Trophoblast cell (in vitro differentiated cells and primary cell): ENCODE measurements around the gene GNA12.

ENCODE experiments used
- DNase-seq, 2 donors: peaks; one replicate each; pipeline ENCODE4 v3.0.0-alpha.2; 2016
- H2AFZ ChIP-seq: 2 replicates; pipeline ENCODE4 v1.6.1; 2013; ENCODE audit warnings: low read length, moderate library complexity, mild to moderate bottlenecking; ENCODE audit not compliant: insufficient read depth, poor library complexity
- H2AK5ac ChIP-seq: 2 replicates; pipeline ENCODE4 v1.6.1; 2013; ENCODE audit warnings: mild to moderate bottlenecking, low read length
- H2BK120ac ChIP-seq: 2 replicates; pipeline ENCODE4 v1.6.1; 2013; ENCODE audit warnings: low read length, mild to moderate bottlenecking, moderate library complexity; ENCODE audit not compliant: insufficient read depth, poor library complexity
- H2BK12ac ChIP-seq: 2 replicates; pipeline ENCODE4 v1.6.1; 2013; ENCODE audit warnings: mild to moderate bottlenecking, low read length, moderate library complexity
- H2BK5ac ChIP-seq: 2 replicates; pipeline ENCODE4 v1.6.1; 2013; ENCODE audit warnings: low read length, low read depth, moderate library complexity, mild to moderate bottlenecking; ENCODE audit not compliant: poor library complexity
- H3K14ac ChIP-seq: 2 replicates; pipeline ENCODE4 v1.6.1; 2013; ENCODE audit warnings: mild to moderate bottlenecking, low read length
- H3K18ac ChIP-seq: 2 replicates; pipeline ENCODE4 v1.6.1; 2013; ENCODE audit warnings: mild to moderate bottlenecking, low read length
- H3K23ac ChIP-seq: 2 replicates; pipeline ENCODE4 v1.6.1; 2013; ENCODE audit warnings: low read length
- H3K27ac ChIP-seq: 2 replicates; pipeline ENCODE4 v1.5.1; 2013; ENCODE audit warnings: low read depth, mild to moderate bottlenecking, inconsistent platforms, low read length, moderate library complexity
- H3K27me3 ChIP-seq: 2 replicates; pipeline ENCODE4 v1.6.1; 2013; ENCODE audit warnings: inconsistent platforms, mild to moderate bottlenecking, low read length, moderate library complexity; ENCODE audit not compliant: insufficient read depth
- H3K36me3 ChIP-seq, 2 experiments: 1 replicate in 1 of 2; 2 replicates in 1 of 2; pipeline ENCODE4 v1.6.1; 2013; ENCODE audit warnings: low read length in 2 of 2, mild to moderate bottlenecking in 2 of 2, moderate library complexity in 1 of 2; ENCODE audit not compliant: insufficient read depth in 2 of 2, control insufficient read depth in 1 of 2
- H3K4ac ChIP-seq: 2 replicates; pipeline ENCODE4 v1.6.1; 2013; ENCODE audit warnings: low read depth, mild to moderate bottlenecking, low read length, moderate library complexity
- H3K4me1 ChIP-seq, 2 experiments: 1 replicate in 1 of 2; 2 replicates in 1 of 2; pipeline ENCODE4 v1.6.1; 2013; ENCODE audit warnings: low read length in 2 of 2, mild to moderate bottlenecking in 2 of 2, moderate library complexity in 1 of 2; ENCODE audit not compliant: insufficient read depth in 2 of 2, control insufficient read depth in 1 of 2
- H3K4me2 ChIP-seq: 2 replicates; pipeline ENCODE4 v1.6.1; 2013; ENCODE audit warnings: inconsistent platforms, mild to moderate bottlenecking, low read length, moderate library complexity
- H3K4me3 ChIP-seq: 2 replicates; pipeline ENCODE4 v1.5.1; 2013; ENCODE audit warnings: mild to moderate bottlenecking, low read depth, low read length, inconsistent platforms
- H3K79me1 ChIP-seq: one replicate; pipeline ENCODE4 v1.6.1; 2013; ENCODE audit warnings: low read length
- H3K79me2 ChIP-seq: 2 replicates; pipeline ENCODE4 v1.6.1; 2013; ENCODE audit warnings: low read length, mild to moderate bottlenecking; ENCODE audit not compliant: control insufficient read depth, insufficient read depth, poor library complexity
- H3K9ac ChIP-seq: 2 replicates; pipeline ENCODE4 v1.6.1; 2013; ENCODE audit warnings: mild to moderate bottlenecking, low read length
- H3K9me3 ChIP-seq: 2 replicates; pipeline ENCODE4 v1.6.1; 2013; ENCODE audit warnings: low read depth, mild to moderate bottlenecking, control low read depth, inconsistent platforms, low read length; ENCODE audit not compliant: insufficient read depth
- H4K12ac ChIP-seq: 2 replicates; pipeline ENCODE4 v1.6.1; 2013; ENCODE audit warnings: low read depth, mild to moderate bottlenecking, low read length, moderate library complexity
- H4K8ac ChIP-seq: 2 replicates; pipeline ENCODE4 v1.6.1; 2013; ENCODE audit warnings: low read depth, mild to moderate bottlenecking, low read length, moderate library complexity
- H4K91ac ChIP-seq: one replicate; pipeline ENCODE4 v1.6.1; 2013; ENCODE audit warnings: low read depth, mild to moderate bottlenecking, low read length, moderate library complexity
- WGBS: extraction: QIAGEN DNeasy Blood & Tissue Kit; methylation state at CpG from one replicate; pipeline ENCODE4 v1.1.7; 2013; ENCODE audit warnings: missing lambda C conversion rate; ENCODE audit not compliant: insufficient read length, insufficient coverage; ENCODE audit errors: extremely low coverage; 5-methylcytosine and 5-hydroxymethylcytosine counted together

Gene GNA12

GRCh38 chr7:2812831-2813230 lies 31.3 kb downstream of the GNA12 start:
- Histone ChIP-seq H3K4me2 (no peak overlapping the region), H2AFZ (no peak overlapping the region), H2AK5ac (no peak overlapping the region), H3K4me3 (no peak overlapping the region), H3K79me1 (peaks cover 26% of the 10 kb centered on the region), H2BK12ac (no peak overlapping the region), H2BK5ac (no peak overlapping the region), H3K79me2 (peaks cover 39% of the 10 kb centered on the region), H3K27ac (peak overlapping the region; percentile 47), H3K36me3 (peaks cover 10 to 11% of the 10 kb centered on the region in 2 experiments), H3K23ac (no peak overlapping the region), H4K91ac (no peak overlapping the region), H3K4ac (no peak overlapping the region), H3K4me1 (peaks cover 46 to 48% of the 10 kb centered on the region in 2 experiments), H4K8ac (no peak overlapping the region), H3K18ac (no peak overlapping the region), H3K9me3 (no peaks in the 10 kb centered on the region), H3K27me3 (no peaks in the 10 kb centered on the region), H3K9ac (no peak overlapping the region), H2BK120ac (no peak overlapping the region), H3K14ac (no peak overlapping the region), H4K12ac (no peak overlapping the region)
- DNase-seq: peak; percentile 70 to 71
- WGBS: no CpG with 5 or more reads among the region's 3 CpGs

- H3K9ac ChIP-seq: no peak overlapping the region
- H2BK120ac ChIP-seq: no peak overlapping the region
- no peak overlapping the region for H3K14ac ChIP-seq
- DNase-seq: no peak
- no peak overlapping the region for H3K4me2 ChIP-seq
- no peaks in the 10 kb centered on the region for H3K9me3 ChIP-seq
- no peak overlapping the region for H3K18ac ChIP-seq
- H3K79me2 ChIP-seq: peaks cover 34% of the 10 kb centered on the region
- H3K36me3 ChIP-seq: peaks cover 10 to 11% of the 10 kb centered on the region in 2 experiments
- no CpG with 5 or more reads among the region's 7 CpGs for WGBS
- no peak overlapping the region for H3K23ac ChIP-seq
- H3K27me3 ChIP-seq: no peaks in the 10 kb centered on the region
- no peak overlapping the region for H4K12ac ChIP-seq
- no peak overlapping the region for H2AFZ ChIP-seq
- H3K4me3 ChIP-seq: no peak overlapping the region
- peak overlapping the region; percentile 94 for H3K27ac ChIP-seq
- peaks cover 26% of the 10 kb centered on the region for H3K79me1 ChIP-seq
- peak overlapping the region; percentile 9 for H3K4ac ChIP-seq
- H3K4me1 ChIP-seq: peaks cover 47 to 48% of the 10 kb centered on the region in 2 experiments
- no peak overlapping the region for H2AK5ac ChIP-seq
- H2BK5ac ChIP-seq: peak overlapping the region; percentile 21
- no peak overlapping the region for H2BK12ac ChIP-seq
- H4K91ac ChIP-seq: peak overlapping the region; percentile 65
- peak overlapping the region; percentile 51 for H4K8ac ChIP-seq
Measured at GRCh38 chr7:2812114-2812487, 32.0 kb downstream of the GNA12 start.

GRCh38 chr7:2811476-2812113 lies 32.5 kb downstream of the GNA12 start:
- Histone ChIP-seq H3K14ac (peak overlapping the region; percentile 11), H3K23ac (no peak overlapping the region), H4K12ac (no peak overlapping the region), H3K4me3 (no peak overlapping the region), H3K9ac (no peak overlapping the region), H2AK5ac (no peak overlapping the region), H3K27ac (peak overlapping the region; percentile 94), H3K79me2 (peaks cover 33% of the 10 kb centered on the region), H2BK120ac (peak overlapping the region; percentile 72), H2BK5ac (peak overlapping the region; percentile 90), H3K9me3 (no peaks in the 10 kb centered on the region), H2AFZ (no peak overlapping the region), H3K18ac (peak overlapping the region; percentile 13), H4K91ac (peak overlapping the region; percentile 74), H3K27me3 (no peaks in the 10 kb centered on the region), H4K8ac (peak overlapping the region; percentile 67), H3K36me3 (peaks cover 10 to 11% of the 10 kb centered on the region in 2 experiments), H3K4ac (peak overlapping the region; percentile 9), H2BK12ac (no peak overlapping the region), H3K4me2 (peak overlapping the region; percentile 1), H3K4me1 (peaks cover 47 to 48% of the 10 kb centered on the region in 2 experiments), H3K79me1 (peaks cover 26% of the 10 kb centered on the region)
- peak; percentile 84 to 90 for DNase-seq
- no CpG with 5 or more reads among the region's 19 CpGs for WGBS

DNA sequence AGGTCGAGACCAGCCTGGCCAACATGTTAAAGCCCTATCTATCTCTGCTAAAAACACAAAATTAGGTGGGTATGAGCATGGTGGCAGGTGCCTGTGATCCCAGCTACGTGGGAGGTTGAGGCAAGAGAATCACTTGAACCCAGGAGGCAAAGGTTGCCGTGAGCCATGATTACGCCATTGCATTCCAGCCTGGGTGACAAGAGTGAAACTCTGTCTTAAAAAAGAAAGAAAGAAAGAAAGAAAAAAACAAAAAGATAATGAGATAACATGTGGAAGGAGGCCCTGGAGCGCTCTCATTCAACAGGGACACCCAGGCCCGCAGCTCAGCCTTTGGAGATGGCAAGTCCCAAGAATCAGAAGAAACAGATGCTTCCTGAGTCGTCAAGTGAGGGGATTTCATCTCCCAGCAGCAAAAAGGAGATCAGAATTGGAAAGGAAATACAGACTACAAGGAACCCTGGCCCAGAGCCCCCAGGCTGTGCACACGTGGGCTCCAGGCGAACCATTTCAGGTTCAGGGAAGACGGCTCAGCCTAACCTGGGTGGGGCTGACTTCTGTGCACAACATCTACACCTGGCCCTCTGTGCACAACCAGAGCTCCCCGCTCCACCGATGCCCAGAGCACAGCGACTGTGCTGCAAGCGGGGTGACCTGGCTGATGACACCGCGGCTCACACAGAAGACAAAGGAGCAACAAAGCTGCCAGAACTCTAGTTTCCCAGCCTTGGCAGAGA lies 33.3 kb downstream of the GNA12 start:
- peak overlapping the region; percentile 0 for H4K12ac ChIP-seq
- peak overlapping the region; percentile 78 for H4K8ac ChIP-seq
- peak overlapping the region; percentile 13 for H3K4ac ChIP-seq
- peak overlapping the region; percentile 8 for H2BK12ac ChIP-seq
- H3K4me2 ChIP-seq: no peak overlapping the region
- H4K91ac ChIP-seq: peak overlapping the region; percentile 74
- H3K14ac ChIP-seq: peak overlapping the region; percentile 38
- peak overlapping the region; percentile 94 for H3K27ac ChIP-seq
- peak overlapping the region; percentile 90 for H2BK5ac ChIP-seq
- H3K4me1 ChIP-seq: peaks cover 44 to 46% of the 10 kb centered on the region in 2 experiments
- peak overlapping the region; percentile 51 for H3K9ac ChIP-seq
- H3K18ac ChIP-seq: peak overlapping the region; percentile 50
- WGBS: no CpG with 5 or more reads among the region's 16 CpGs
- H2AK5ac ChIP-seq: no peak overlapping the region
- H2AFZ ChIP-seq: no peak overlapping the region
- no peak overlapping the region for H3K4me3 ChIP-seq
- peaks cover 10 to 11% of the 10 kb centered on the region in 2 experiments for H3K36me3 ChIP-seq
- H3K9me3 ChIP-seq: no peaks in the 10 kb centered on the region
- H3K23ac ChIP-seq: no peak overlapping the region
- peaks cover 32% of the 10 kb centered on the region for H3K79me2 ChIP-seq
- H2BK120ac ChIP-seq: peak overlapping the region; percentile 72
- DNase-seq: peak; percentile 46 to 75
- peaks cover 25% of the 10 kb centered on the region for H3K79me1 ChIP-seq
- no peaks in the 10 kb centered on the region for H3K27me3 ChIP-seq
